ENCODE results near the gene ALPG. TPM values are rescaled to one million over a fixed set of nuclear protein-coding genes. Genes with fewer than 3 reads are reported as not detected.

ALPG gene
- total and polyA plus RNA-seq, 2 donors (not counting 3 experiments of a cell fraction or from before 2014, with no cell fraction given), result not detected

GRCh38 chr2:232389327-232389726, 17.3 kb upstream of the ALPG start:
- H3K9ac ChIP-seq (replicated peaks; ENCODE audit: extremely low read depth, insufficient read depth, low read length), result no peak overlapping the region
- H3K9me1 ChIP-seq (replicated peaks; ENCODE audit: control insufficient read depth, extremely low read depth, insufficient read depth, low read length), result no peaks in the 10 kb centered on the region
- H4K20me1 ChIP-seq (replicated peaks; ENCODE audit: control insufficient read depth, extremely low read depth, insufficient read depth, low read length), result no peaks in the 10 kb centered on the region
- no peaks in the 10 kb centered on the region for H3K36me3 ChIP-seq (ENCODE audit: control insufficient read depth in 2 of 2, extremely low read depth in 1 of 2, insufficient read depth in 2 of 2, low read length in 2 of 2)
- H3K27ac ChIP-seq (ENCODE audit: insufficient read depth, low read depth, low read length), result no peak overlapping the region
- ChIA-PET POLR2A (no interaction called here), CTCF (no interaction called here)
- H3K79me2 ChIP-seq (ENCODE audit: control insufficient read depth, insufficient read depth, low read length), result no peaks in the 10 kb centered on the region
- no peak overlapping the region for H2AFZ ChIP-seq (ENCODE audit: low read depth, low read length)
- no peak overlapping the region for H3K4me3 ChIP-seq (replicated peaks in 1 of 3; ENCODE audit: insufficient read depth in 1 of 3, low read depth in 1 of 3, low read length in 3 of 3)
- no peak for TF ChIP-seq MAX (IDR thresholded peaks at IDR 0.05; ENCODE audit: insufficient read depth, insufficient read length)
- TF ChIP-seq GATA2 (IDR thresholded peaks at IDR 0.05; ENCODE audit: insufficient read depth, insufficient read length, low read depth, low read length), result no peak
- no peak for TF ChIP-seq JUN (IDR thresholded peaks at IDR 0.05; ENCODE audit: borderline replicate concordance, insufficient read depth, insufficient read length, low read depth)
- no peak for TF ChIP-seq MYC (IDR thresholded peaks at IDR 0.05; ENCODE audit: low read depth, low read length)
- no peak for TF ChIP-seq POLR2AphosphoS5 (IDR thresholded peaks at IDR 0.05; ENCODE audit: insufficient read depth, low read depth, low read length)
- no peak for TF ChIP-seq FOS (IDR thresholded peaks at IDR 0.05; ENCODE audit: borderline replicate concordance, insufficient read depth, low read length)
- TF ChIP-seq CTCF (IDR thresholded peaks at IDR 0.05; ENCODE audit: extremely low read depth in 1 of 2, insufficient read depth in 1 of 2, low read depth in 1 of 2, low read length in 2 of 2), result no peak
- no peak for TF ChIP-seq EZH2 (IDR thresholded peaks at IDR 0.05; ENCODE audit: borderline replicate concordance, low read depth, low read length, severe bottlenecking)
- TF ChIP-seq POLR2A (IDR thresholded peaks at IDR 0.05; ENCODE audit: low read depth, low read length), result no peak
- DNase-seq (ENCODE audit: low read depth, low spot score) (no peak), FAIRE-seq (no peak)
- intact Hi-C loops (cut with micrococcal nuclease) (no loop called here), dilution Hi-C loops (cut with MboI; ENCODE audit: extremely low pct_ligation_motif_present, low sequenced_read_pairs) (no loop called here)
- no TSS peak for BruUV-seq (replicated peaks)
- peaks cover 59 to 62% of the 10 kb centered on the region in 2 experiments for H3K27me3 ChIP-seq (ENCODE audit: control insufficient read depth in 2 of 2, insufficient read depth in 2 of 2, low read length in 2 of 2)
- no peaks in the 10 kb centered on the region for H3K4me1 ChIP-seq (ENCODE audit: control insufficient read depth, extremely low read depth, insufficient read depth, low read length)
- H3K4me2 ChIP-seq (ENCODE audit: insufficient read depth, low read length), result no peak overlapping the region
- no peaks in the 10 kb centered on the region for H3K9me3 ChIP-seq (replicated peaks; ENCODE audit: control insufficient read depth, insufficient read depth, low read length)

Data from endothelial cell of umbilical vein (primary cell).